NCI-H82 (cell line): ENCODE results near the gene RNF144A.
"Not testable (repeated sequence)": the region's sequence is repeated elsewhere in the genome, so short reads cannot be mapped to it uniquely, and the experiment has no call there.

Experiments
- DNase-seq: peaks from one replicate; lab custom pipeline; 2025; lab: John Stamatoyannopoulos, UW

Gene RNF144A

GRCh38 chr2:6917071-6917760 is at the start of gene RNF144A:
RNF144A (plus strand) TSS chr2:6917412; CDS start chr2:6996927, 79,515 bp downstream.
- DNase-seq, result peak; percentile 77

- DNase-seq, result no peak
Observed at GRCh38 chr2:6872394-6872793, 44.8 kb upstream of the RNF144A start.

- DNase-seq, result no peak
Observed at GRCh38 chr2:6874032-6874431, 43.2 kb upstream of the RNF144A start.

- DNase-seq, result no peak
Observed at GRCh38 chr2:6876309-6876708, 40.9 kb upstream of the RNF144A start.

- DNase-seq, result no peak
Observed at GRCh38 chr2:6877402-6878304, 39.6 kb upstream of the RNF144A start, which contains the start of gene RSAD2. RSAD2 (plus strand) TSS chr2:6877777; CDS start chr2:6877801, 24 bp downstream.

GRCh38 chr2:6878549-6878948 is 38.7 kb upstream of the RNF144A start:
- DNase-seq, result no peak

- DNase-seq, result no peak
Observed at GRCh38 chr2:6879011-6879410, 38.2 kb upstream of the RNF144A start.

- DNase-seq, result no peak
Observed at GRCh38 chr2:6880200-6880733, 36.9 kb upstream of the RNF144A start.

GRCh38 chr2:6881046-6881445 is 36.2 kb upstream of the RNF144A start:
- DNase-seq, result no peak

GRCh38 chr2:6881516-6881915 is 35.7 kb upstream of the RNF144A start:
- no peak for DNase-seq

GRCh38 chr2:6883448-6884122 is 33.6 kb upstream of the RNF144A start:
- no peak for DNase-seq

- no peak for DNase-seq
Observed at GRCh38 chr2:6885551-6885950, 31.7 kb upstream of the RNF144A start.

- no peak for DNase-seq
Observed at GRCh38 chr2:6885968-6886367, 31.2 kb upstream of the RNF144A start.

GRCh38 chr2:6887751-6888192 is 29.4 kb upstream of the RNF144A start:
- DNase-seq, result no peak

- DNase-seq, result no peak
Observed at GRCh38 chr2:6888724-6889123, 28.5 kb upstream of the RNF144A start.

GRCh38 chr2:6893876-6894482 is 23.2 kb upstream of the RNF144A start:
- no peak for DNase-seq

- DNase-seq, result peak; percentile 56
Observed at GRCh38 chr2:6896930-6897759, 20.1 kb upstream of the RNF144A start.

- not testable (repeated sequence) for DNase-seq
Observed at GRCh38 chr2:6902581-6902980, 14.6 kb upstream of the RNF144A start.

- DNase-seq, result no peak
Observed at GRCh38 chr2:6905668-6906067, 11.5 kb upstream of the RNF144A start.

GRCh38 chr2:6906165-6906741 is 11.0 kb upstream of the RNF144A start:
- no peak for DNase-seq
